ENCODE data around the gene CNTNAP5. TPM values are rescaled to one million over a fixed set of nuclear protein-coding genes. Genes with fewer than 3 reads are reported as not detected.

Gene CNTNAP5
- total and polyA plus RNA-seq, 2 of the 4 experiments (the other 2 are of a cell fraction) = not detected

- ATAC-seq (ENCODE audit: low read depth) (no peak), DNase-seq (no peak)
- in situ Hi-C loops (cut with MboI; ENCODE audit: low sequenced_read_pairs) (no loop called here), dilution Hi-C loops (cut with HindIII; ENCODE audit: low sequenced_read_pairs, unreplicated experiment) (no loop called here), intact Hi-C loops (cut with micrococcal nuclease) (loop anchor here (1.0 kb wide), 1 partner anchor 11 kb away; no protein-coding TSS in a partner anchor)
- no peak overlapping the region for H3K9ac ChIP-seq (ENCODE audit: low read depth, low read length)
- no peak overlapping the region for H2BK120ac ChIP-seq (ENCODE audit: low read depth, low read length)
- H3K23ac ChIP-seq (ENCODE audit: low read depth, low read length) = no peak overlapping the region
- H3K79me1 ChIP-seq (ENCODE audit: low read depth in 1 of 2, low read length in 2 of 2) = no peaks in the 10 kb centered on the region
- H4K20me1 ChIP-seq (ENCODE audit: insufficient read depth, low read length) = no peaks in the 10 kb centered on the region
- CTCF ChIA-PET = interaction anchor here (0.6 kb wide), 2 partner anchors 173 to 276 kb away, joined by 3 to 4 read pairs; no protein-coding TSS in a partner anchor
- no peak overlapping the region for H2BK20ac ChIP-seq (ENCODE audit: low read depth, low read length)
- H3K14ac ChIP-seq (replicated peaks; ENCODE audit: low read depth, low read length) = no peak overlapping the region
- H2AK9ac ChIP-seq (replicated peaks; ENCODE audit: low read depth, low read length, poor library complexity) = no peak overlapping the region
- no peak overlapping the region for H3K18ac ChIP-seq (ENCODE audit: low read depth, low read length)
- no peak overlapping the region for H3K4ac ChIP-seq (ENCODE audit: low read depth, low read length)
- H2AFZ ChIP-seq (replicated peaks; ENCODE audit: low read length, poor library complexity) = no peak overlapping the region
- no peaks in the 10 kb centered on the region for H3K9me3 ChIP-seq (ENCODE audit: control insufficient read depth, insufficient read depth, low read length)
- TF ChIP-seq FOS (IDR thresholded peaks at IDR 0.05; ENCODE audit: low read depth, low read length) (no peak), RAD21 (IDR thresholded peaks at IDR 0.05; ENCODE audit: low read length) (no peak), USF2 (IDR thresholded peaks at IDR 0.05; ENCODE audit: low read depth, low read length) (no peak), MAZ (IDR thresholded peaks at IDR 0.05; ENCODE audit: borderline replicate concordance, low read depth, low read length) (no peak), RCOR1 (IDR thresholded peaks at IDR 0.05; ENCODE audit: insufficient replicate concordance, low read length) (no peak), CTCF (conservative IDR thresholded peaks at IDR 0.05; ENCODE audit: low read depth, low read length) (no peak), POLR2A (IDR thresholded peaks at IDR 0.05; ENCODE audit: low read depth, low read length) (no peak), ELK1 (IDR thresholded peaks at IDR 0.05; ENCODE audit: borderline replicate concordance, low read depth, low read length) (no peak), MAFK (IDR thresholded peaks at IDR 0.05; ENCODE audit: low read depth, low read length) (no peak), BHLHE40 (IDR thresholded peaks at IDR 0.05; ENCODE audit: low read depth, low read length) (no peak), MXI1 (IDR thresholded peaks at IDR 0.05; ENCODE audit: borderline replicate concordance, low read depth, low read length) (no peak), CHD1 (IDR thresholded peaks at IDR 0.05; ENCODE audit: low read depth, low read length) (no peak), RFX5 (IDR thresholded peaks at IDR 0.05; ENCODE audit: low read depth, low read length) (no peak), NFE2L2 (IDR thresholded peaks at IDR 0.05; ENCODE audit: low read depth, low read length) (no peak), SMC3 (IDR thresholded peaks at IDR 0.05; ENCODE audit: low read depth, low read length) (no peak), CEBPB (IDR thresholded peaks at IDR 0.05; ENCODE audit: low read depth, low read length) (no peak)
- no peaks in the 10 kb centered on the region for H3K4me1 ChIP-seq (ENCODE audit: control insufficient read depth, insufficient read depth, low read length)
- H3K56ac ChIP-seq (ENCODE audit: extremely low read depth, insufficient read depth, low read length) = no peak overlapping the region
- no peak overlapping the region for H4K8ac ChIP-seq (ENCODE audit: low read depth in 2 of 2, low read length in 2 of 2)
- H2BK5ac ChIP-seq (ENCODE audit: low read depth, low read length, poor library complexity, severe bottlenecking) = no peak overlapping the region
- no peak overlapping the region for H3K4me3 ChIP-seq (ENCODE audit: insufficient read depth, low read depth, low read length)
- POLR2A ChIA-PET (ENCODE audit: unreplicated experiment) = no interaction called here
- no peak overlapping the region for H4K5ac ChIP-seq (ENCODE audit: low read depth, low read length)
- no peaks in the 10 kb centered on the region for H3K27me3 ChIP-seq (ENCODE audit: control insufficient read depth, insufficient read depth, low read length)
- H3K36me3 ChIP-seq (ENCODE audit: control insufficient read depth, insufficient read depth, low read length) = no peaks in the 10 kb centered on the region
- no peaks in the 10 kb centered on the region for H3K9me1 ChIP-seq (ENCODE audit: insufficient read depth, low read length)
- H3K4me2 ChIP-seq (ENCODE audit: low read depth, low read length) = no peak overlapping the region
- H2AK5ac ChIP-seq (ENCODE audit: low read depth, low read length) = no peak overlapping the region
- H4K91ac ChIP-seq (ENCODE audit: insufficient read depth, low read depth, low read length) = no peak overlapping the region
- no peak overlapping the region for H3K27ac ChIP-seq (ENCODE audit: insufficient read depth, low read length)
- no TSS peak for BruUV-seq (replicated peaks)
- H2BK15ac ChIP-seq (ENCODE audit: low read depth, low read length) = no peak overlapping the region
- no CpG with 5 or more reads among the region's 1 CpG for WGBS, 2 experiments (ENCODE audit: extremely low coverage in 2 of 2, insufficient read length in 1 of 2)
These were observed 863.3 kb downstream of the CNTNAP5 start for GRCh38 chr2:124888431-124888830.

All from IMR-90 (cell line).